ENCODE data around the gene NIPAL4.

DNA sequence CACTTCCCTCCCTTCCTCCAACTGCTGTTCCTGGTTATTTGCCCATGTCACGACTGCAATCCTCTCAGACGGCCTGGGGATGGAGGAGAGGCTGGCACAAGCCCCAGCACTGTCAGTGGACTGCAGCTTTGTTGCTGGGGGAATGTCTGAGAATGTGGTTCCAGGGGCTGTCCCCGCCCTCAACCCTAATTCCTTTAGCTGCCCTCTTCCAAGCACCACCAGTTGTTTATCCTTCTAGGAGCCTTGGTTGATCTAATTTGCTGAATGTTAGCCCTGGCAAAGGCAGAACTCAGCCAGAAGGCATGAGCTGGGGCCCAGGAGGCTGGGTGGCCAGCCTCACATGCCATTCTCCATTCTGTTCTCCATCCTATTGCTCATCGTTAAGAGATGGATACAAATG is 64.0 kb downstream of the NIPAL4 start:
- no peak for TF ChIP-seq EZH2 (IDR thresholded peaks at IDR 0.05; ENCODE audit: borderline replicate concordance, low read length)
- TF ChIP-seq, protein P1, sequence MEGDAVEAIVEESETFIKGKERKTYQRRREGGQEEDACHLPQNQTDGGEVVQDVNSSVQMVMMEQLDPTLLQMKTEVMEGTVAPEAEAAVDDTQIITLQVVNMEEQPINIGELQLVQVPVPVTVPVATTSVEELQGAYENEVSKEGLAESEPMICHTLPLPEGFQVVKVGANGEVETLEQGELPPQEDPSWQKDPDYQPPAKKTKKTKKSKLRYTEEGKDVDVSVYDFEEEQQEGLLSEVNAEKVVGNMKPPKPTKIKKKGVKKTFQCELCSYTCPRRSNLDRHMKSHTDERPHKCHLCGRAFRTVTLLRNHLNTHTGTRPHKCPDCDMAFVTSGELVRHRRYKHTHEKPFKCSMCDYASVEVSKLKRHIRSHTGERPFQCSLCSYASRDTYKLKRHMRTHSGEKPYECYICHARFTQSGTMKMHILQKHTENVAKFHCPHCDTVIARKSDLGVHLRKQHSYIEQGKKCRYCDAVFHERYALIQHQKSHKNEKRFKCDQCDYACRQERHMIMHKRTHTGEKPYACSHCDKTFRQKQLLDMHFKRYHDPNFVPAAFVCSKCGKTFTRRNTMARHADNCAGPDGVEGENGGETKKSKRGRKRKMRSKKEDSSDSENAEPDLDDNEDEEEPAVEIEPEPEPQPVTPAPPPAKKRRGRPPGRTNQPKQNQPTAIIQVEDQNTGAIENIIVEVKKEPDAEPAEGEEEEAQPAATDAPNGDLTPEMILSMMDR (IDR thresholded peaks at IDR 0.05; ENCODE audit: low read length) = no peak

All from OCI-LY1 (cell line).